Upper lobe of left lung (tissue), 6 donors: ENCODE data around the gene SNED1. TPM values are rescaled to one million over a fixed set of nuclear protein-coding genes. Genes with fewer than 3 reads are reported as not detected.

ENCODE experiments used
- ATAC-seq, 2 donors: fragments of 200-7000 bp; cut with Tn5 transposase; one replicate each; pipeline ENCODE4 v1.9.1; 2022; ENCODE audit warnings: mild to moderate bottlenecking in 2 of 2, moderate library complexity in 2 of 2; ENCODE audit not compliant: low FRiP score in 2 of 2
- DNase-seq, 2 donors: peaks; one replicate each; pipeline ENCODE4 v3.0.0-alpha.2; 2019 to 2020
- H3K27ac ChIP-seq, 4 donors: fragments of 200-600 bp; sonication (generic); one replicate each; pipeline ENCODE4 v1.5.1; 2016 to 2019
- H3K27me3 ChIP-seq, 4 donors: fragments of 200-600 bp; sonication (generic); one replicate each; pipeline ENCODE4 v1.5.1; 2017 to 2019
- H3K36me3 ChIP-seq, 4 donors: fragments of 200-600 bp; sonication (generic); one replicate each; pipeline ENCODE4 v1.5.1; 2016 to 2019
- H3K4me1 ChIP-seq, 4 donors: fragments of 200-600 bp; sonication (generic); one replicate each; pipeline ENCODE4 v1.5.1; 2018 to 2019
- H3K4me3 ChIP-seq, 4 donors: fragments of 200-600 bp; sonication (generic); one replicate each; pipeline ENCODE4 v1.5.1; 2017 to 2019; ENCODE audit warnings: mild to moderate bottlenecking in 2 of 4, moderate library complexity in 1 of 4
- H3K9me3 ChIP-seq, 4 donors: fragments of 200-600 bp; sonication (generic); one replicate each; pipeline ENCODE4 v1.5.1; 2018 to 2019
- EP300 ChIP-seq, 4 donors: sonication (generic); formaldehyde crosslinking; IDR thresholded peaks; one replicate each; pipeline ENCODE4 v1.5.1; 2017; ENCODE audit warnings: antibody characterized with exemption in 4 of 4, control low read depth in 2 of 4
- POLR2A ChIP-seq, 4 donors: fragments of 450-650 bp; IDR thresholded peaks; one replicate each; pipeline ENCODE4 v1.5.1; 2016 to 2017; ENCODE audit warnings: antibody characterized with exemption in 4 of 4, mild to moderate bottlenecking in 2 of 4
- POLR2AphosphoS5 ChIP-seq, 2 donors: sonication (generic); formaldehyde crosslinking; IDR thresholded peaks; one replicate each; pipeline ENCODE4 v1.5.1; 2017; ENCODE audit warnings: antibody characterized with exemption in 2 of 2
- WGBS, 2 donors: methylation state at CpG; one replicate each; pipeline ENCODE4 v1.1.5; 2017 to 2018; 5-methylcytosine and 5-hydroxymethylcytosine counted together
- total RNA-seq, 6 donors: library from RNA; depleted of rRNA in 4 of 6; stranded (reverse); fragments of >200 nt in 4 of 6; gene quantifications; one replicate each; pipeline versions ENCODE4 v1.1.0 to v1.2.1, GENCODE V29; 2016 to 2021
- TF ChIP-seq, protein P1 (sequence below), 6 experiments: fragments of 450-650 bp in 4 of 6; fragments of 200-600 bp in 2 of 6; sonication (generic) in 2 of 6; IDR thresholded peaks; one replicate each; pipeline ENCODE4 v1.5.1; 2016 to 2019; ENCODE audit warnings: antibody characterized with exemption in 6 of 6
- donor health status: DM: no; HTN: no; CAD: no; lungs with moderate emphysema.
- donor health status: DM: no; HTN: yes; CAD: no; lungs with severe emphysema.

Gene SNED1
- total RNA-seq, 6 donors from 2014 or later = 26.0 to 189 (median 38.9) TPM

DNA sequence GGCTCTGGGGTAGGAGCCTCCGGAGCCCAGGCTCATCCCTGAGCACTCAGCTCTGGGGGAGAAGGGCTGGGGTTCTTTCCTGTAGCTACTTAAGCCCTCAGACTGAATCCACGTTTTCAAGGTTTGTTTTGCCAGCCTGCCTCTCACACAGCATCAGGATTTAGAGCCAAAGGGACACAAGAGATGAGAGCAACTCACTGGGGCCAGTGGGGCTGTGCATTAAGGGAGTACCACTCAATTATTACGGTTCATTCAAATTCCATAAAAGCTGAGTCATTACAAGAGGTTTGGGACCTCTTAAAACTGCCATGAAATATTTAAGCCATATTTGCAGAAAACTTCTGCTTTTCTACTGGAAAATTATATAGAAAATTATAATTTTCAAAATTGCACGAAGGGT lies 17.1 kb upstream of the SNED1 start:
- TF ChIP-seq EP300 (IDR thresholded peaks at IDR 0.05) (no peak), POLR2AphosphoS5 (IDR thresholded peaks at IDR 0.05) (no peak), POLR2A (IDR thresholded peaks at IDR 0.05) (no peak)
- TF ChIP-seq, protein P1, sequence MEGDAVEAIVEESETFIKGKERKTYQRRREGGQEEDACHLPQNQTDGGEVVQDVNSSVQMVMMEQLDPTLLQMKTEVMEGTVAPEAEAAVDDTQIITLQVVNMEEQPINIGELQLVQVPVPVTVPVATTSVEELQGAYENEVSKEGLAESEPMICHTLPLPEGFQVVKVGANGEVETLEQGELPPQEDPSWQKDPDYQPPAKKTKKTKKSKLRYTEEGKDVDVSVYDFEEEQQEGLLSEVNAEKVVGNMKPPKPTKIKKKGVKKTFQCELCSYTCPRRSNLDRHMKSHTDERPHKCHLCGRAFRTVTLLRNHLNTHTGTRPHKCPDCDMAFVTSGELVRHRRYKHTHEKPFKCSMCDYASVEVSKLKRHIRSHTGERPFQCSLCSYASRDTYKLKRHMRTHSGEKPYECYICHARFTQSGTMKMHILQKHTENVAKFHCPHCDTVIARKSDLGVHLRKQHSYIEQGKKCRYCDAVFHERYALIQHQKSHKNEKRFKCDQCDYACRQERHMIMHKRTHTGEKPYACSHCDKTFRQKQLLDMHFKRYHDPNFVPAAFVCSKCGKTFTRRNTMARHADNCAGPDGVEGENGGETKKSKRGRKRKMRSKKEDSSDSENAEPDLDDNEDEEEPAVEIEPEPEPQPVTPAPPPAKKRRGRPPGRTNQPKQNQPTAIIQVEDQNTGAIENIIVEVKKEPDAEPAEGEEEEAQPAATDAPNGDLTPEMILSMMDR (IDR thresholded peaks at IDR 0.05) = no peak
- H3K4me1 ChIP-seq = peaks cover 4 to 14% (median 9%) of the 10 kb centered on the region in 4 donors
- H3K36me3 ChIP-seq = no peaks in the 10 kb centered on the region
- no peak for DNase-seq
- H3K27ac ChIP-seq = no peak overlapping the region
- H3K4me3 ChIP-seq = no peak overlapping the region
- WGBS, 2 donors = 31 to 46% methylated on average over 3 to 4 of the region's 4 CpGs
- no peak for ATAC-seq
- H3K9me3 ChIP-seq = no peaks in the 10 kb centered on the region
- no peaks in the 10 kb centered on the region for H3K27me3 ChIP-seq

DNA sequence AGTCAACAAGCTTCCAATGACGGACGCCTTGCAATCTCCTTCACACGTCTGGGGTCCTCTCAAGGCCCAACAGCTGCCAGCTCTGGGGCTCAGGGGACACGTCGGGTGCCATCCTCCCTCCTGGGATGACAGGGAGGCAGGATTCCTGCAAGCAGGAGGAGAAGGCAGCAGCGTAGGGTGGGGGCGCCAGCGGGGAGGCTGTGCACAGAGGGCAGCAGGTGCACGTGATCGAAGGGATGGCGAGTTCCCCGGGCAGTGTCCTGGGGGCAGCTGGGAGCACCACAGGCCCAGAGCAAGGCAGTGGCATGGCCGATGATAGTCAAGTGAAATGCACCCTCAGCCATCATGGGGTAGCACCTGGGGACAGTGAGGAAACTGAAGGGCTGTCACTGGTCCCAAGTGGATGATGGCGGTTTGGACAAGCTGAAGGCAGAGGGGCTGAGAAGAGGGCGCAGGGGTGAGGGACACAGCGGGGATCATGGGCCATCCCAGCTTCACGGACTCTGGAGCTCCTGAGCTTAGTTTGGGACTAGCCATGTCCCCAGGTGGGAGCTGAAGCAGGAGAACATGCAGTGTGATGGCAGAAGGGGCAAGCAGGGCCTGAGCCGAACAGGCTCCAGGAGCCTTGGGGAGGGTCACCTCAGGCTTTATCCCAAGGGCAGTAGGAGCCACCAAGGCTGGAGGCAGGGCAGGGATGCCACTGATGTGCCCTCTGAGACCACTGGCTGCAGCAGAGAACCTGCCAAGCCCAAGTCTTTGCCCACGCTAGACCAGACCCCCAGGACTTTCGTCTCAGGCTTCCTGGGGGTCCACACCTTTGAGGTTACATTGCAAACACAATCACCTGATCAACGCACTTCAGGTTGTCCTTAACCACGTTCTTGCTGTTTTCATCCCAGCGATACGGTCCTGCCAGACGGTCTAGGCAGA lies 16.3 kb upstream of the SNED1 start:
- peaks cover 11 to 23% (median 17%) of the 10 kb centered on the region in 4 donors for H3K4me1 ChIP-seq
- H3K27ac ChIP-seq = no peak overlapping the region
- WGBS, 2 donors = 83 to 88% methylated on average over 21 to 25 of the region's 25 CpGs
- no peaks in the 10 kb centered on the region for H3K27me3 ChIP-seq
- no peaks in the 10 kb centered on the region for H3K36me3 ChIP-seq
- ATAC-seq (peak in 1 of 2 donors; percentile 21), DNase-seq (peak; percentile 15 to 72)
- no peak for TF ChIP-seq POLR2AphosphoS5 (IDR thresholded peaks at IDR 0.05)
- TF ChIP-seq, protein P1 (IDR thresholded peaks at IDR 0.05) = no peak
- no peak for TF ChIP-seq POLR2A (IDR thresholded peaks at IDR 0.05)
- no peak for TF ChIP-seq EP300 (IDR thresholded peaks at IDR 0.05)
- no peak overlapping the region for H3K4me3 ChIP-seq
- no peaks in the 10 kb centered on the region for H3K9me3 ChIP-seq

DNA sequence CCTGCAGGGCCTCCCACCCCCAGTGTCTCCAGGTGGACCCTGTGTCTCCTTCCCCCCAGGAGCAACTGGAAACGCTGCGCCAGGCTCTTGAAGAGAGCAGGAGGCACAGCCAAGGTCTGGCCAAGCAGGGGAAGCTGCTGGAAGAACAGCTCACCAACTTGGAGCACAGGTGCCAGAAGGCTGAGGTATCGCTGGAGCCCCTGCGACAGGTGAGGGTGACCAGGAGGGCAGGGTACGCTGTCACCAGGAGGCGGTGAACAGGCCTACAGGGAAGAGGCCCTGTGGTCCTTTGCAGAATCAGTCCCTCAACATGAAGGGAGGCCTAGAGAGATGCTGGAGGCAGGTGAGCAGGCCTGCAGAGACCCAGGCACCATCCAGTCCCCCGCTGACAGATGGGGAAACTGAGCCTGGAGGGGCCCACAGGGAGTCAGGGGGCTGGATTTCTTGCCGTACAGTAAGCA lies 15.6 kb upstream of the SNED1 start:
- DNase-seq = peak; percentile 14 to 30
- H3K4me1 ChIP-seq = peaks cover 18 to 30% (median 24%) of the 10 kb centered on the region in 4 donors

DNA sequence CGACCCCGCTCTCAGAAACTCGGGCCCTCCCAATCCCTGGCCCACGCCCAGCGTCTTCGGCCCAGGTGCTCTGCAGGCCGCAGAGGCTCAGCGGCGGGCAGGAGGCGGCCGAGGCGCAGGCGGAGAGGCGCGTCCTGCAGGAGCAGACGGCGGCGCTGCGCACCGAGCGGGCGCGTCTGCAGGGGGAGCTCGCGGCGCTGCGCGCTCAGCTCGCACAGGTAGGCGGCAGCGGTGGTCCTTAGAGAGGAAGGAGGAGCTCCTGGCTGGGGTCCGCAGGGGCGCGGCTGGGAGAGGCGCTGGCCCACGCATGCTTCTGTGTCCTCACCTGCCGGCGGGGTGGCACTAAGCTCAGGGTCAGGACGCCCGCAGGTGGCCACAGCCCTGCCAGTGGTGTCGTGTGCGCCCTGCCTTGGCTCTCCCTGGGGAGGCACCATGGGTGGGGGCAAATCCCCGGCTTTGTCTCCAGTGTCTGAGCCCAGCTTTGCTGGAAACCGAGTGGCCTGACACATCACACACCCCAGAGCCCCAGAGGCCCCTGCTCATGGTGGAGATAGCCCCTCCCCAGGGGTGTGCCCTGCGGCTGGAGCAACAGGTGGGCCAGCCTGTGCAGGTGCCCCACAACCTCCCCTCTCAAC lies 14.9 kb upstream of the SNED1 start:
- H3K27ac ChIP-seq = no peak overlapping the region
- H3K27me3 ChIP-seq = no peaks in the 10 kb centered on the region
- DNase-seq = peak; percentile 60 to 92
- no peaks in the 10 kb centered on the region for H3K9me3 ChIP-seq
- H3K4me3 ChIP-seq = peak overlapping the region in 1 of 4 donors; percentile 8
- ATAC-seq = peak; percentile 56 to 72
- no peak for TF ChIP-seq EP300 (IDR thresholded peaks at IDR 0.05)
- TF ChIP-seq, protein P1 (IDR thresholded peaks at IDR 0.05) = peak in 4 of 6 experiments; percentile 52 to 76 (median 64)
- peaks cover 19 to 34% (median 27%) of the 10 kb centered on the region in 4 donors for H3K4me1 ChIP-seq
- WGBS, 2 donors = 0 to 9% methylated on average over 1 to 31 of the region's 45 CpGs
- H3K36me3 ChIP-seq = no peaks in the 10 kb centered on the region

More for the DNA sequence above, 15.6 kb upstream of the SNED1 start:
- 88 to 94% methylated on average over 8 of the region's 8 CpGs for WGBS, 2 donors
- Histone ChIP-seq H3K36me3 (no peaks in the 10 kb centered on the region), H3K4me3 (no peak overlapping the region), H3K9me3 (no peaks in the 10 kb centered on the region), H3K27me3 (no peaks in the 10 kb centered on the region), H3K27ac (no peak overlapping the region)
- no peak for ATAC-seq
- TF ChIP-seq POLR2AphosphoS5 (IDR thresholded peaks at IDR 0.05) (no peak), EP300 (IDR thresholded peaks at IDR 0.05) (no peak), POLR2A (IDR thresholded peaks at IDR 0.05) (no peak)
- TF ChIP-seq, protein P1 (IDR thresholded peaks at IDR 0.05) = no peak
